GM18519 (cell line): ENCODE data around the gene IL1A.

Experiments
- ATAC-seq: cut with Tn5 transposase; IDR thresholded peaks from one replicate; pipeline ENCODE4 v1.9.1; 2021; ENCODE audit warnings: mild to moderate bottlenecking, moderate library complexity; ENCODE audit not compliant: unreplicated experiment, low FRiP score

The IL1A gene

DNA sequence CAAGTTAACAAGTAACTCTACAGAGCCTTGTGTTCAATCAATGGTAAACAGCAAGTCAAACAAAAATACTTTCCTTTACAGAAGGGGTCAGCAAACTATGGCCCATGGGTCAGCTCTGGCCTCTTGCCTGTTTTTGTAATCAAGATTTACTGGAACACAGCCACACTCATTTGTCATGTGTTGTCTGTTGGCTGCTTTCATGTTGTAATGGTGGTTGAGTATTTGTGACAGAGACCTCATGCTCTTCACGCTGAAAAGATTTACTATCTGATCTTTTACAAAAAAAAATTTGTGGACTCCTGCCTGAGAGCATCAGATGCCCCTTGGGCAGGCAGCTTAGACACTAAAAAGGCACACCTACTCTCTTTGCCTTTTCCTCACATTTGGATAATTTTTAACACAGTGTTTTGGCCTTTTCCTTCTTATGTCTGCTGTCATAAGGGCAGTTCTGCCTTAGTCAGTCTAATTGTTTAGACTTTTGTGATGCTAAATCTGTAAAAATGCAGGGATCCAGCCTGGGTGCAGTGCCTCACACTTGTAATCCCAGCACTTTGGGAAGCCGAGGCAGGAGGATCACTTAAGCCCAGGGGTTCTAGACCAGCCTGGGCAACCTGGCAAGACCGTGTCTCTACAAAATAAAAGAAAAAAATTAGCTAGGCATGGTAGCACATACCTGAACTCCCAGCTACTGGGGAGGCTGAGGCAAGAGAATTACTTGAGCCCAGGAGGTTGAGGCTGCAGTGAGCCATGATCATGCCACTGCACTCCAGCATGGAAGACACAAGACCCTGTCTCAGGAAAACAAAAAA, 34.0 kb upstream of the IL1A start:
- ATAC-seq: no peak

DNA sequence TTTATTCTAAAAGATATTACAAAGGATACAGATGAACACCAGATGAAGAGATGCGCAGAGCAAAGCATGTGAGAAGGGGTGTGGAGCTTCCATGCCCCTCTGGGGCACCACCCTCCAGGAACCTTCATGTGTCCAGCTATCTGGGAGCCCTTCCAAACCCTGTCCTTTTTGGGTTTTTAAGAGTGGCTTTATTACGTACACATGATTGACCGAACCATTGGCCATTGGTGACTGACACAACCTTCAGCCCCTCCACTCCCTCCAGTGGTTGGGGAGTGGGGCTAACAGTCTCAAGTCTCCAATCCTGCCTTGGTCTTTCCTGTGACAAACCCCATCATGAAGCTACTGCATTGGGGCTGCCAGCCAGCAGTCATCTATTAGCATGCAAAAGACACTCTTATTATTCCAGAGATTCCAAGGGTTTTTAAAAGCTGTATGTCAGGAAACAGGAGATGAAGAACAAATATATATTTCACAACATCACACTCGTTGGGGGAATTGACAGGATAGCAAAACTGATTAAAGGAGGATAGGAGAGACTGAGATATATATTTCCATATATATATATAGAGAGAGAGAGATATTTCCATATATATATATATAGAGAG, 32.9 kb upstream of the IL1A start:
- ATAC-seq: no peak

- no peak for ATAC-seq
These were observed 30.0 kb upstream of the IL1A start for GRCh38 chr2:112814278-112814677.

DNA sequence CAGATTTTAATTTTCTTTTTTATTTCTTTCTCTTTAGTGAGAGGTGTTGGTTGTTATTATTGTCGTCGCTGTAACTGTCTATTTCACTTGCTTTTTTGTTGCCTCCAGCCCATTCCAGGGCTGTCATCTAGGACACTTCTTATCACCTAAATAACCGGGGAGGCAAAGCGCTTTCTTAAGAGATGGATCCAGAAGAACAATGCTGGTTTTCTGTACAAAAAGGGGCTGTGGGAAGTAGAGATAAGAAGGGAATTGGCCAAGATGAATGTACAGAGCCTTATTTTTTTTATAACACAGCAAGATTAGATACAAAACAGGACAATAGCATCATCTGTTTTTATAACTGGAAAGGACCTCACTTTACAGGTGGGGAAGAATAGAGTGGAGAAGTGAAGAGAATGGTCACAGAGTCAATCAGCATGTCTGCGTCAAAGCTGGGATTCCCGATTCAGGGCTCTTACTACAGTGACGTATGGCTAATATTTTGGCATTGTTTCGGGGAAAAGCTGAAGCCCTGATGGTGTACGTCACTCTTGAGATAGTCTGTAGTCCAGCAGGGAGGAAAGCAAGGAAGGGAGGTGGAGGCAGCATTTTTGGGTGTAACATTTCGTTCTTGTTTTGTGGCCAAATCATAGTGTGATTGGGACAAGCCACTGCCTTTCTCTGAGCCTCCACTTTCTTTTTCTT, 29.1 kb upstream of the IL1A start:
- ATAC-seq: no peak

DNA sequence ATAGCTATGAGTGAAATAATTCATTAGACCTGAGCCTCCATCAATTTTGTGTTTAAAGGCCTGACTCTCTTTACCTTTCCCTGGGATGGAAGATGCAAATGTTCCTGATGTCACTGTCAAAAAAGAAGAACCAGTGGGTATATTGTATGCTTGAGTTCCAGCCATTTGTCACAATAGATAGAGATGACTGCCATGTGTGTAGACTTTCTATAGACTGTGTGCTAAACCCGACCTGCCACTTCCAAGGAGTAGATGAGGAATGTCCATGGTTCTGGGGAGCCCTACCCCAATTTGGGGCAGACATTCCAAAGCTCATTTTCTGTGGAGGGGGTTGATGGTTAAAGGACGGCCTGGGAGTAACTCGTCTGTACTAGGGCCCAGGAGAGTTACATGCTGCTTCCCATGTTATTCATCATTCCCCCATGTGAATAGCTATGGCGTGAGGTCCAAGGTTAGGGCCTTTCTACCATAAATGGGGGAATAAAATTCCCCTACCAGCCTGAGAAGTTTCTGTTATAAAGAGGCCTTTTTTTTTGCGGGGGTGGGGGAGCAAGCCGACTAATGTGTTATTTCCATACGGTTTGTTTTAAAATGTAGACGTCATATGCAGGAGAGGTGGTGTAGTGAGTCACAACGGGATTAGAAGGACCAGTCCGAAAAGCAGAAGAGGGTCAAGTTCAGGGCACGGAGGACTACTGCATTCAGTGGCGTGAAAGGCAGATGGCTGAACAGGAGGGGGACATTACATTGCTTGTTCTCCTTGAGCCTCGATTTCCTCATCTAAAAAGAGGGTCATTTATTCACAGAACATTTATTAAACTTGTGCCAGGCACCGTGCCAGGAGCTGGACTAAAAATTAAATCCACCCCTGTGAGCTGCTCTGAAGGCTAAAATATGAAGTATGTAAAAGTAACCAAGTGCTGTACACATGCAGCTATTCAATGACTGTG, 28.3 kb upstream of the IL1A start:
- no peak for ATAC-seq

- no peak for ATAC-seq
These were observed 27.6 kb upstream of the IL1A start for GRCh38 chr2:112811841-112812306.

DNA sequence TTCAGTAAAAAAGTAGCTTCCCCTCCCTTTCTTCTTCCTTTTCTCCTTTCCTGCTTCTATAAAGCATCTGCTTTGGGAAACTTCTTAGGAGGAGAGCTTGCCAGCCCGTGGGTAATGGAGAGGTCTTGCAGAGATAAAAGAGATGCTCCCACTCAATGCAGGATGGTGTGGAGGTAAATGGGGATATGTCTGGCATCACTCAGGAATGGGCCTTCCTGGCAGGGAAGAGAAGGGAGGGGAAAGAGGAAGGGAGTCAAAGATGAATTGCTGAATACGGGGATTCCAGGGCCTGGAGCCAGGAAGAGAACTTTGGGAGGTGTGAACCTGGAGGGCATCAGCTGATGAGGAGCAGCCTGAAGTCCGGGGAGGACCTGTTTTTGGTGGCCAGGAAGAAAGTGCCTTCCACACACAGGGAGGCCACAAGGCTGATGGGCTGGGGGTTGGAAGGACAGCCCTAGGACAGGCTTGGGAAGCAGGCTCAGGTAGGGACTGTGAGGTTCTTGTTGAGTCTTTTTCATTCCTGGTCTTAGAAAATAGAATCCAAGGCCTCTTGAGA, 27.1 kb upstream of the IL1A start:
- ATAC-seq: no peak

GRCh38 chr2:112809112-112809511, 24.8 kb upstream of the IL1A start:
- ATAC-seq: no peak

DNA sequence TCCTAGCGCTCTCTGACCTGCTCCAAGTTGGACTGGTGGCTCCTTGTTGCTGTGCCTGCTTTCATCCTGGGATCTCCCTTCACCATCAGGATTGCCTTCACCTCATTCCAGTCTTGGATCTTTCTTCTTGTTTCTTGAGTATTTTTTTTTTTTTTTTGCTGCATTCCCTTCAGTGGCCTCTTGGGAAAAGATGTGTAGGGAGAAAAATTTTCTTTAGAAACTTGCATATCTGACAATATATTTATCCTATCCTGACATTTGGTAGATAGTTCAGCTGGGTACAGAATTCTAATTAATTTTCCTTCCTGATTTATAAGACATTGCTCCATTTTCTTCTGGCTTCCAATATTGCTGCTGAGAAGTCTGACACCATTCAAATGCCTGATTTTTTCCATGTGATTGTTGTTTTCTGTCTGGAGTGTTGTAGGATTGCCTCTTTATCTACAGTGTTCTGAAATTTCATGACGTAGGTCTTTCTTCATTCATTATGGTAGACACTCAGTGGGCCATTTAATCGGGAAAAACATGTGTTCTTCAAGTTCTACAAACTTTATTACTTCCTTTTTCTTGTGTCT, 23.0 kb upstream of the IL1A start:
- no peak for ATAC-seq

DNA sequence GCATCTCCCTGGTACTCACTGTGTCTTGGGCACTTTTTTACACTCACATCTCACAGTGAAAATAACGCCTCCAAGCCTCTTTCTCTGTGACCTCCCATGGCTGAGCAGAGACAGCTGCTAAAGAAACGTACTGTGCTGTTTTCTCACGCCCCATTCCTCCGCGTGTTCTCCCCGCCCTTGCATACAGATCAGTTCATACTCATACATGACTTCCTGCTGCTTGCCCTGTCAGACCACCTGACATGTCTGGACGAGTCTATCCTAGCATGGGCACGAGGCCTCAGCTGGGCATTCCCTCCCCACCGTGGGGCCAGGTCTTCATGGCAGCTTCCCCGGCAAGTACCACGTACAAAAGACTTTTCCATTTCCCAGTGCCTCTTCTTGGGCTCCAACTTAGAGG, 21.2 kb upstream of the IL1A start:
- no peak for ATAC-seq

DNA sequence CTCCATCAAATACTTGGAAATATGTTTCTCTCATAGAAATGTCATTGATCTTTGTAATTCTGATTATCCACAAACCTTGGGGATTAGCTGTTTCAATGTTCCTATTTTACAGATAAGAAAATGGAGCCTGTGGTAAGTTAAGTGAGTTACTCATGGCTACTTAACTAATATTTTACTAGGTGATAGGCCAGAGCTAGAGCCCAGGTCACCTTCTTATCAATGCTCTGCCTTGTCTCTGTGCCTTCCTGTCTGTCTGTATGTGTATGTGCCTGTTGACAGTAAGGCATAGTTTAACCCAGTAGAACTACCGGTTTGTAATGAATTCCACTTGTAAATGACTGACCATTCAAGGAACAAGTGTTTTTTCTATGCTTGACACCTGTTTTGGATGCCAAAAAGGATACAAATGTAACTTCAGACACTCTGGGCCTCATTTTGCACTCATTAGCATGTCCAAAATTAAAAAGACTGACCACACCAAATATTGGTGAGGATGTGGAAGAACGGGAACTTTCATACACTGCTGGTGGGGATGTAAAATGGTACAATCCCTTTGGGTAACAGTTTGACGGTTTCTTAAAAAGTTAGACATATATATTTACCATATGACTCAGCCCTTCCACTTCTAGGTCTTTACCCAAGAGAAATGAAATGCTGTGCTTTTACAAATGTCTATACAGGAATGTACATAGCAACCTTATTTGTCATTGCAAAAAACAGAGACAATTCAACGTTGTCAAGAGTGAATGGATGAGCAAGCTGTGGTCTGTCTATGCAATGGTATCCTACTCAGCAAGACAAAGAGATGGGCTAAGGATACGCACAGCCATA, 19.6 kb upstream of the IL1A start:
- no peak for ATAC-seq

DNA sequence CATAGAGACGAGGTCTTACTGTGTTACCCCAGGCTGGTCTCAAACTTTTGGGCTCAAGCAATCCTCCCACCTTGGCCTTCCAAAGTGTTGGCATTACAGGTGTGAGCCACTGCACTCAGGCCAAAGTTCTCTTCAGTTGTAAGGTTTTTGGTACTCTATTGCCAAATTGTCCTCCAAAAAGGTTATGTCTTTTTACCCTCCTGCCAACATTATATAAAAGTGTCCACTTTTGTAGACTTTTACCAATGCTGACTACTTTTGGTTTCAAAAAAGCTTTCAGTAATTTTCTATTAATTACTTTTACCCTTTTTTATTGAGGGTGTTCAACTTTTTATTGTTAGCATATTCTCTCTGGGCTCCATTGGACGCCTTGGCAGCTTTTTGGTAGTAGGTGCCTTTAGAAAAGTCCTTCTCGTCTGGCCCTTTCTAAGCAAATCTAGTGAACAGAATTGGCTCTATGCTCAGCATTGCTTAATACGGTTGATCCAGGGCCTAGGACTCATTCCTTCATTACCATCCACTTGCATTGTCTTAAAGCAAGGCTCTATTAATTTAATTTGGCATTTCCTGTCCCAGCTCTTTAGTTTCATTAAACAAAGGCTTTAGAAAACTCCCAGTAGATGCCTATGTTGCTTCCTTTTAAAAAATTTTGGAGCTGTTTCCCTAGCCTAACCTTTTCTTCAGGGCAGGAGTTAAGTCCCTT, 16.7 kb upstream of the IL1A start:
- ATAC-seq: no peak

GRCh38 chr2:112798979-112799975, 15.0 kb upstream of the IL1A start:
- ATAC-seq: no peak

DNA sequence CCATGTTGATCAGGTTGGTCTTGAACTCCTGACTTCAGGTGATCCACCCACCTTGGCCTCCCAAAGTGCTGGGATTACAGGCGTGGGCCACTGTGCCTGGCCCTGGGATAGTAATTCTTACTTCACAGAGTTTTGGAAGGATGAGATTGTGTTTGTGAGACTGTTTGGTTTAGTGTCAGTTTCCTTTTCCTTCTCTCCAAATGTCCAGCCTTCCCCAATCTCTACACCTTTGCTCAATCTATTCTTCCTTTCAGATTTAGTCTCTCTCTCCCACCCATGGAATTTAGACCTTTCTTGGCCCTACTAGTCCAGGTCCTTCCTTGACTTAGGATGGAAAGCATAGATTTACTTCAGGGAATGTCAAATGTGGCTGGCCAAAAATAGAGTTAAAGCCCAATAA, 12.2 kb upstream of the IL1A start:
- no peak for ATAC-seq

GRCh38 chr2:112795774-112796173, 11.5 kb upstream of the IL1A start:
- ATAC-seq: no peak

GRCh38 chr2:112794841-112795240, 10.5 kb upstream of the IL1A start:
- no peak for ATAC-seq

GRCh38 chr2:112794131-112794733, 9.9 kb upstream of the IL1A start:
- ATAC-seq: no peak
